H1 (cell line): Measurements from ENCODE around the gene CHRNA9. TPM values are rescaled to one million over a fixed set of nuclear protein-coding genes. Genes with fewer than 3 reads are reported as not detected.

Experiments used
- CTCF ChIA-PET: fragments of 300-600 bp; sonication (Branson Sonifier 250); formaldehyde crosslinking; loops from one replicate; lab custom pipeline; 2021; ENCODE audit not compliant: partially characterized antibody; lab: Charles Lee
- POLR2A ChIA-PET: fragments of 300-600 bp; sonication (Branson Sonifier 250); formaldehyde crosslinking; loops from one replicate; lab custom pipeline; 2021; ENCODE audit warnings: inconsistent platforms; ENCODE audit not compliant: partially characterized antibody; lab: Charles Lee
- DNase-seq, 2 experiments: peaks; one replicate each; pipeline versions ENCODE4 v3.0.0 to v3.0.0-alpha.2; 2010 to 2022; ENCODE audit warnings: low spot score in 2 of 2, low read depth in 1 of 2, mixed read lengths in 1 of 2
- FAIRE-seq: peaks from 2 replicates; lab custom pipeline; 2011; peaks lifted over from hg19 to GRCh38; lab: Jason Lieb, UNC
- H2AFZ ChIP-seq: 2 replicates; pipeline ENCODE4 v1.8.1; 2012; ENCODE audit warnings: low read length, inconsistent platforms
- H2AK5ac ChIP-seq: 2 replicates; pipeline ENCODE4 v1.6.1; 2013; ENCODE audit warnings: low read depth, low read length
- H2BK120ac ChIP-seq: replicated peaks from 2 replicates; pipeline ENCODE3; 2013; ENCODE audit warnings: low read depth, low read length, inconsistent platforms
- H2BK12ac ChIP-seq: 2 replicates; pipeline ENCODE4 v1.6.1; 2013; ENCODE audit warnings: low read depth, low read length
- H2BK15ac ChIP-seq: 2 replicates; pipeline ENCODE4 v1.6.1; 2013; ENCODE audit warnings: low read length
- H2BK20ac ChIP-seq: 2 replicates; pipeline ENCODE4 v1.6.1; 2013; ENCODE audit warnings: low read length
- H2BK5ac ChIP-seq: 2 replicates; pipeline ENCODE4 v1.6.1; 2013; ENCODE audit warnings: low read depth, low read length
- H3K14ac ChIP-seq: 2 replicates; pipeline ENCODE4 v1.6.1; 2013; ENCODE audit warnings: inconsistent platforms; ENCODE audit not compliant: insufficient read length
- H3K18ac ChIP-seq: 2 replicates; pipeline ENCODE4 v1.6.1; 2013; ENCODE audit warnings: low read length; ENCODE audit errors: extremely low read depth
- H3K23ac ChIP-seq: 2 replicates; pipeline ENCODE4 v1.6.1; 2013; ENCODE audit warnings: inconsistent platforms; ENCODE audit not compliant: insufficient read length
- H3K23me2 ChIP-seq: 2 replicates; pipeline ENCODE4 v1.6.1; 2013; ENCODE audit warnings: low read depth, low read length
- H3K27ac ChIP-seq: 2 replicates; pipeline ENCODE4 v1.6.1; 2011; ENCODE audit warnings: low read depth, low read length, inconsistent platforms
- H3K27me3 ChIP-seq, 4 experiments: replicated peaks in 1 of 4; 1 replicate in 1 of 4; 2 replicates in 3 of 4; pipeline versions ENCODE4 v1.6.1 to v1.8.1; 2011 to 2013; ENCODE audit warnings: low read length in 3 of 4, mild to moderate bottlenecking in 3 of 4, inconsistent platforms in 2 of 4, mixed read lengths in 2 of 4, moderate library complexity in 1 of 4; ENCODE audit not compliant: control insufficient read depth in 3 of 4, insufficient read depth in 3 of 4; ENCODE audit errors: extremely low read depth in 1 of 4
- H3K36me3 ChIP-seq, 4 experiments: 2 replicates each; pipeline versions ENCODE4 v1.6.1 to v1.8.1; 2011 to 2013; ENCODE audit warnings: mild to moderate bottlenecking in 4 of 4, low read length in 3 of 4, moderate library complexity in 2 of 4, control low read depth in 1 of 4, inconsistent platforms in 1 of 4; ENCODE audit not compliant: insufficient read depth in 4 of 4, control insufficient read depth in 2 of 4
- H3K4ac ChIP-seq: replicated peaks from 2 replicates; pipeline ENCODE3; 2013; ENCODE audit warnings: low read length, low read depth, mixed read lengths, inconsistent platforms; ENCODE audit not compliant: insufficient read length
- H3K4me1 ChIP-seq, 4 experiments: replicated peaks in 1 of 4; 1 replicate in 1 of 4; 2 replicates in 3 of 4; pipeline versions ENCODE4 v1.6.1 to v1.8.1; 2011 to 2013; ENCODE audit warnings: low read length in 3 of 4, inconsistent platforms in 2 of 4, mixed read lengths in 1 of 4; ENCODE audit not compliant: insufficient read depth in 4 of 4, control insufficient read depth in 3 of 4
- H3K4me2 ChIP-seq, 2 experiments: 2 replicates each; pipeline versions ENCODE4 v1.6.1 to v1.8.1; 2011 to 2013; ENCODE audit warnings: low read depth in 2 of 2, low read length in 2 of 2, control low read depth in 1 of 2, inconsistent platforms in 1 of 2, mild to moderate bottlenecking in 1 of 2; ENCODE audit not compliant: insufficient read depth in 1 of 2
- H3K4me3 ChIP-seq, 4 experiments: fragments of 200-600, 300-600 bp in 1 of 4; sonication (generic), shearing (Covaris generic), sonication (Bioruptor Twin) in 1 of 4; 2 replicates each; pipeline versions ENCODE4 v1.5.1 to v1.8.1; 2011 to 2016; ENCODE audit warnings: low read length in 4 of 4, low read depth in 3 of 4, control low read depth in 2 of 4, inconsistent platforms in 2 of 4, mild to moderate bottlenecking in 2 of 4, mixed read lengths in 1 of 4, moderate library complexity in 1 of 4; ENCODE audit not compliant: insufficient read depth in 2 of 4; ENCODE audit errors: extremely low read depth in 1 of 4
- H3K56ac ChIP-seq: replicated peaks from 2 replicates; pipeline ENCODE3; 2013; ENCODE audit warnings: low read depth, mild to moderate bottlenecking, mixed read lengths, low read length, inconsistent platforms; ENCODE audit not compliant: insufficient read length
- H3K79me1 ChIP-seq: 2 replicates; pipeline ENCODE4 v1.6.1; 2013; ENCODE audit warnings: low read depth, low read length, control low read depth
- H3K79me2 ChIP-seq, 2 experiments: 2 replicates each; pipeline versions ENCODE4 v1.6.1 to v1.8.1; 2012 to 2013; ENCODE audit warnings: low read length in 2 of 2, mild to moderate bottlenecking in 2 of 2, inconsistent platforms in 1 of 2; ENCODE audit not compliant: insufficient read depth in 2 of 2, control insufficient read depth in 1 of 2
- H3K9ac ChIP-seq, 4 experiments: replicated peaks in 1 of 4; 1 replicate in 1 of 4; 2 replicates in 3 of 4; pipeline versions ENCODE4 v1.6.1 to v1.8.1; 2011 to 2013; ENCODE audit warnings: low read depth in 3 of 4, low read length in 3 of 4, control low read depth in 2 of 4, mild to moderate bottlenecking in 2 of 4, moderate library complexity in 2 of 4, inconsistent platforms in 1 of 4; ENCODE audit errors: extremely low read depth in 1 of 4
- H3K9me3 ChIP-seq, 2 experiments: 2 replicates each; pipeline versions ENCODE4 v1.6.1 to v1.8.1; 2012 to 2013; ENCODE audit warnings: mild to moderate bottlenecking in 2 of 2, moderate library complexity in 2 of 2, control low read depth in 1 of 2, inconsistent platforms in 1 of 2, low read depth in 1 of 2, low read length in 1 of 2, mixed read lengths in 1 of 2; ENCODE audit not compliant: insufficient read depth in 2 of 2
- H4K20me1 ChIP-seq, 2 experiments: replicated peaks in 1 of 2; 2 replicates each; pipeline versions ENCODE3 to v1.8.1; 2011 to 2013; ENCODE audit warnings: inconsistent platforms in 2 of 2, low read length in 2 of 2, mild to moderate bottlenecking in 1 of 2; ENCODE audit not compliant: insufficient read depth in 2 of 2, control insufficient read depth in 1 of 2
- H4K5ac ChIP-seq: 2 replicates; pipeline ENCODE4 v1.6.1; 2013; ENCODE audit warnings: low read length, low read depth, mixed read lengths, inconsistent platforms; ENCODE audit not compliant: insufficient read length
- H4K8ac ChIP-seq: 2 replicates; pipeline ENCODE4 v1.8.0; 2013; ENCODE audit warnings: mild to moderate bottlenecking, moderate library complexity, low read length, inconsistent platforms; ENCODE audit not compliant: insufficient read depth; ENCODE audit errors: extremely low read depth
- H4K91ac ChIP-seq: replicated peaks from 2 replicates; pipeline ENCODE3; 2013; ENCODE audit warnings: low read length, mixed read lengths, inconsistent platforms; ENCODE audit not compliant: insufficient read length
- CTCF ChIP-seq, 3 experiments: IDR thresholded peaks; 1 replicate in 2 of 3; 2 replicates in 1 of 3; pipeline versions ENCODE4 v1.5.1 to v1.6.1; 2011; ENCODE audit warnings: low read length in 3 of 3, mild to moderate bottlenecking in 3 of 3, inconsistent platforms in 2 of 3, low read depth in 1 of 3, moderate library complexity in 1 of 3; ENCODE audit not compliant: insufficient read depth in 1 of 3; ENCODE audit errors: control extremely low read depth in 1 of 3
- RBBP5 ChIP-seq: IDR thresholded peaks from 2 replicates; pipeline ENCODE4 v1.7.1; 2012; ENCODE audit warnings: low read depth, mild to moderate bottlenecking, inconsistent platforms, low read length, moderate library complexity, borderline replicate concordance
- TAF7 ChIP-seq: optimal IDR thresholded peaks from 2 replicates; pipeline ENCODE3; 2011; ENCODE audit warnings: low read depth, mild to moderate bottlenecking, inconsistent platforms, low read length, moderate library complexity, borderline replicate concordance
- WGBS, 2 experiments: shearing (Covaris generic) in 1 of 2; methylation state at CpG; one replicate each; pipeline versions ENCODE4 v1.1.6 to v1.1.7; 2013 to 2015; ENCODE audit warnings: low lambda C conversion rate in 2 of 2, mixed read lengths in 2 of 2, inconsistent platforms in 1 of 2, low coverage in 1 of 2, missing lambda C conversion rate in 1 of 2; ENCODE audit not compliant: insufficient replicate concordance in 2 of 2, insufficient coverage in 1 of 2, insufficient read length in 1 of 2; ENCODE audit errors: extremely low coverage in 1 of 2, missing lambda C conversion rate in 1 of 2; 5-methylcytosine and 5-hydroxymethylcytosine counted together
- polyA plus RNA-seq, 7 experiments: library from polyadenylated mRNA; depleted of rRNA in 3 of 7; stranded (reverse) in 5 of 7; unstranded in 2 of 7; fragments of >200 nt in 5 of 7; fragments of 200-250 nt in 2 of 7; gene quantifications; 1 replicate in 5 of 7; 2 replicates in 1 of 7; 4 replicates in 1 of 7; pipeline versions ENCODE4 v1.2.1 to v1.2.3, GENCODE V29; 2011 to 2013; ENCODE audit warnings: missing spikeins in 2 of 7, mixed read lengths in 2 of 7
- total RNA-seq: library from RNA; stranded (reverse); fragmentation: NEBNext Ultra II Directional; extraction: Animal tissue kit (Norgen Biotek cat#: 25700); gene quantifications from 2 replicates; pipeline ENCODE4 v1.2.1, GENCODE V29; 2021

The CHRNA9 gene
- total and polyA plus RNA-seq, 2 of the 8 experiments (the other 6 are each of a cell fraction or from before 2014, with no cell fraction given) = 1.4 to 3.3 TPM

GRCh38 chr4:40372651-40373050 lies 37.5 kb downstream of the CHRNA9 start:
- Histone ChIP-seq H2BK120ac (no peak overlapping the region), H3K36me3 (no peaks in the 10 kb centered on the region), H2AFZ (no peak overlapping the region), H4K5ac (no peak overlapping the region), H3K4me2 (no peak overlapping the region), H3K23ac (no peak overlapping the region), H4K20me1 (no peaks in the 10 kb centered on the region), H3K56ac (no peak overlapping the region), H3K9ac (no peak overlapping the region), H4K8ac (no peak overlapping the region), H2BK5ac (no peak overlapping the region), H2AK5ac (no peak overlapping the region), H3K14ac (no peak overlapping the region), H2BK20ac (no peak overlapping the region), H3K4me3 (no peak overlapping the region), H3K27ac (no peak overlapping the region), H2BK15ac (no peak overlapping the region), H3K18ac (no peak overlapping the region), H3K4ac (no peak overlapping the region), H3K79me1 (no peaks in the 10 kb centered on the region), H3K27me3 (no peaks in the 10 kb centered on the region), H3K79me2 (no peaks in the 10 kb centered on the region), H2BK12ac (no peak overlapping the region), H3K23me2 (no peaks in the 10 kb centered on the region), H4K91ac (no peak overlapping the region), H3K9me3 (no peaks in the 10 kb centered on the region), H3K4me1 (no peaks in the 10 kb centered on the region)
- POLR2A ChIA-PET = no interaction called here
- CTCF ChIA-PET = interaction anchor here (2.3 kb wide), 1 partner anchor 47 kb away, joined by 6 read pairs; no protein-coding TSS in a partner anchor
- no peak for DNase-seq
- 90% methylated on average over 3 of the region's 3 CpGs; no CpG with 5 or more reads in 1 of the 2 experiments for WGBS, 2 experiments
- no peak for FAIRE-seq
- TF ChIP-seq CTCF (IDR thresholded peaks at IDR 0.05; ENCODE audit: control extremely low read depth in 1 of 3, insufficient read depth in 1 of 3, low read depth in 1 of 3, low read length in 3 of 3) = no peak
- TF ChIP-seq RBBP5 = no peak
- TF ChIP-seq TAF7 = no peak
